ENCODE data around the gene PEG3.

The PEG3 gene

DNA sequence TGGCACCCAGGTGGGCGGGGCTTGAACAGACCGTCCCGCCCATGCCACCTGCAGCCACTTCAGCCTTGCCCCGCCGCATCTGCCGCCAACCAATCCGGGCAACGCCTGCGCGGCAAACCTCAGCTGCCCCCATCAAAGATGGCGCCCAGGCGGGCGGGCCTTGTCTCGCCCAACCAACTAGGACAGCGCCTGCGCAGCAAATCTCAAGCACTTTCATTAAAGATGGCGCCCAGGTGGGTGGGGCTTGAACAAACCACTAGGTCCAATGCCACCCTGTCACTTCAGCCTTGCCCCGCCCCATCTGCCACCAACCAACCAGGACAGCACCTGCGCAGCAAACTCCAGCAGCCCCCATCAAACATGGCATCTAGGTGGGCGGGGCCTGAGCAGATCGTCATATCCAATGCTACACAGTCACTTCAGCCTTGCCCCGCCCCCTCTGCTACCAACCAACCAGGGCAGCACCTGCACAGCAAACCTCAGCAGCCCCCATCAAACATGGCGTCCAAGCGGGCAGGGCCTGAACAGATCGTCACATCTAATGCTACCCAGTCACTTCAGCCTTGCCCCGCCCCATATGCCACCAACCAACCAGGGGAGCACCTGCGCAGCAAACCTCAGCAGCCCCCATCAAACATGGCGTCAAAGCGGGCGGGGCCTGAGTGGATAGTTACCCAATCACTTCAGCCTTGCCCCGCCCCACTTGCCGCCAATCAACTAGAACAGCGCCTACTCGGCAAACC, 1.4 kb downstream of the PEG3 start:
- no peak for DNase-seq

- no peak for DNase-seq
Measured at GRCh38 chr19:56838024-56838908, 2.3 kb downstream of the PEG3 start.

- DNase-seq = no peak
Measured at GRCh38 chr19:56837492-56838023, 3.0 kb downstream of the PEG3 start.

- no peak for DNase-seq
Measured at GRCh38 chr19:56837004-56837403, 3.5 kb downstream of the PEG3 start.

- no peak for DNase-seq
Measured at GRCh38 chr19:56836059-56836458, 4.5 kb downstream of the PEG3 start.

DNA sequence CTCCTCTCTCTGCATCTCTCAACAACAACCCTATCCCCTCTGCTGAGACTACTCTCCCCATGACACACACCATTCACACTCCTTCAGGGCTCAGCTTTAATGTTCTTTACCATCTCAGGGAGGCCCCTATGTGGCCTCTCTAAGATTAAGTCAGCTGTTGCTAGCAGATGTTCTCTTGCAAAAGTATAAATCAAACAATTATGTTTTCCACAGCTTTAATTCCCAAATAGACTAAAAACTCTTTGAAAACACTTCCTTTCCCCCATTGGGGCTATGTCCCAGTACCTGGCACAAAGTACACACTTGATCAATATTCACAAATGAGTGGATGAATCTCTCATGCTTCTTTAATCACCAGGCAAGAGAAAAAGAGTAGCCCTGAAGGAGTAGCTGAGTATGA, 5.1 kb downstream of the PEG3 start:
- no peak for DNase-seq

GRCh38 chr19:56834564-56835375, 5.8 kb downstream of the PEG3 start:
- DNase-seq = no peak

GRCh38 chr19:56832352-56832928, 8.1 kb downstream of the PEG3 start:
- no peak for DNase-seq

DNA sequence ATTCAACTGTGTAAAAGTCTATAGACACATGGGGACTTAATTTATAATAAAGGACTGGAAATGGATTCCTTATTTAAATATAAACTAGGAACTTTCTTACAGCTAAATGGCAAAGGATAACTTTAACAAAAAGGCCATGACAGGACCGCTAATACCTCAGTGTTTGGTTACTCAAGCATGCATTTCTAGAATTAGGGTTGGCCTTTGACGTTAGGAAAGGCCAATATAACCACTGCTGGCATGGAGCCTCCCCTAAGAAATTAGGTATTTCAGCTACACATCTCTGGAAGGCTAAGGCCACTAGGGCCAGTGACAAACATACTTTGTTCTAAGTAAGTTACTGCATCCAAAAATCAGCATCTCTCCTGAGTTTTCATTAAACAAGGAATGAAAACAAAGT, 9.3 kb downstream of the PEG3 start:
- no peak for DNase-seq

DNA sequence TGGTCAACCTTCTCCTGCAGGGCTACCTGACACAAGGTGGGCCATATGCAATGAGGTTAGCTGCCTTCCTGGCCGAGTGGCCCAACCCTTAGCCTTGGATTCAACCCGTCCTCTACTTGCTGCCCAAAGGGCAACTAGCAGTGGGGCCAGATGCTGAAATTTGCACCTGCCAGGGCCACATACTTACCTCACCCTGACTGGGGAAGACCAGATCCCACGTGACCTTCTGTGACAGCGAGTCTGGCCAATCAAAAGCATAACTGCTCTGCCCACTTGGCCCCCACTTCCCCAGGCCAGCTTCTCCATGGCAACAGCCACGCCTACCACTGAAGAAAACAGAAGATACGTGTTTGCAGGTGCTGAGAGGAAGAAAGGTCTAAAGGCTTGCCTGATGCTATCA, 10.9 kb downstream of the PEG3 start:
- DNase-seq = no peak

- DNase-seq = no peak
Measured at GRCh38 chr19:56827708-56828107, 12.8 kb downstream of the PEG3 start.

DNA sequence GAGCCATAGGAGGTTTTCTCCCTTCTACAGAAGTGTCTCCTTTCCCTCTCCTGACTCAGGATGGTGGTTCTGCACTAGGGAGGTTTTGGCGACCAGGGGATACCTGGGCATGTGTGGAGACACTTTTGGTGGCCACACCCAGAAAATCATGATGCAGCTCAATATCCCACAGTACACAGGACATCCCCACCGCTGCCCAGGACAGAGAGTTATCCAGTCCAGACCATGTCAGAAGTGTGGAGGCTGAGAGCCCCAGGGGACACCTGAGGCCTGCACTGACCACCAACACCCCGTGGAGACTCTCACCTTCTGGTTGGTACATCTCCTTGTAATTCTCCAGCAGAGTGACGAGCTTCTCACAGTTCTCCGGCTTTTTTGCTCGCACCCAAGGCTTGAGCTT, 16.6 kb downstream of the PEG3 start:
- no peak for DNase-seq

DNA sequence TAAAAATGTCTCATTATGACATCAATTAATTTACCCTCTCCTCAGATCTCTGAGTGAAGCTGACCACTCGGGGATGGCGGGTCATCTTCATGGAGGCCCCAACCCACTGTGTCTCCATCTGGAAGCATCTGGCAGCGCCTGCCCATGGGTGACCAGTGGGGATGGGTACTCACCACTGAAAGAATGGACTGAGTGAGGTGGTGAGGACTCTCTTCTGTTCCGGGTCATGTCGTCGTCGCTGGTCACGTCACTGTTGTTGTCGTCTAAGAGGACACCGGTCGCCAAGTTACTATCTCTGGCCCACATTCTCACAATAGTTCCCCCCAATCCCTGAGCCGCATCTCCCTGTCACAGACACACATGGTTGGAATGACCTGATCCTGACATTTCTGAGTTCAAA, 17.1 kb downstream of the PEG3 start:
- DNase-seq = no peak

DNA sequence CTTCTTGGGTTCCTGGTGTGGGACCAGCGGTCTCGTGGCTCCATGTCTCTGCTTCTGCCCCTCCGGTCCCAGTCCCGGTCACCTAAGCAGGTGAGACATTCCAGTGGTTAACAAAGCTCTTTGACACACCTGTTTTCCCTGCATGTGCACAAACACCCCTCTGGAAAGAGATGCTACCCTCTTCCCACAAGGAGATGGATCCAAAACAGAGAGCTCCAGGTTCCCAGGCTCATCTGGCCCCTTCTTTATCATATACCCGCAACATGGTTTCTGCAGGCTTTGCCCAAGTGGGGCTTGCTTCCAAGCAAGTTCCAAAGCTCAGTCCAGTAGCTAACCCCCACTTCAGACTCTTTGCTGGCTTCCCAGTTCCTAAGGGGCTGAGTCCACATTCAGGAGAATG, 17.8 kb downstream of the PEG3 start:
- no peak for DNase-seq

GRCh38 chr19:56821675-56822074, 18.9 kb downstream of the PEG3 start:
- no peak for DNase-seq

DNA sequence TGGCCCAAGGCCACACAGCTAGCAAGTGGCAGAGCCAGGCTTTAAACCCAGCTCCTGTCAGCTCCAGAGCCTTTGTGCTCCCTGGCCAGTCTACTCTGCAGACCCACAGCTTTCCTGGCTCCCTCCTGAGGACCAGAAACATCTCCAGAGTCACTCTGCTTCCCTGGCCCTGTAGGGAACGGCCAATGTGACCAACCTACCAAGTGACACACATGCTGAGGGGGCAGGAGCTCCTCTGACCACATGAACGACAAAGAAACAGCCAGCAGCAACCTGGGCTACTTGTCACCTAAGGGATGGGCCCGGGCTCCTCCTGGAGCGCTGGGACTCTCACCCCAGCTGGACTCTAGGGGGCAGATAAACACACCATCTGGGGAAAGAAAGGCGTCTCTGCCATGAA, 19.3 kb downstream of the PEG3 start:
- no peak for DNase-seq

DNA sequence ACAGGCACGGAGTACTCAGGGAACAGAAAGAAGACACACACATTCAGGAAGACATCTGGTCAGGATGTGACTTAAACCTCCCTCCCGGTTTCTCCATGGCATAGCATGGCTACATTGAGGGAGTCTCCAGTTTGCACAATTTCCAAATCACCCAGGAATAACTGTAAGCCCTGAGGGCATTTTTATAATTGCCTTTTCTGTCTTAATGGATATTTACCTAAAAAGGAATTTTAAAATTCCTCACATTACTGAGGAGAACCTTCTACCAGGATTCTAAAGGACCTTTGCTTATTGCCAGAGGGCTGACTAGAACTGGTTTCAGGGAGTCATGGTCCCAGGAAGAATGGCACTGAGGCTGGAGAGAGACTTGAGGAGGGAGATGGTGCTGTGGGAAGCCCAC, 21.4 kb downstream of the PEG3 start:
- no peak for DNase-seq

- no peak for DNase-seq
Measured at GRCh38 chr19:56814656-56815055, 25.9 kb downstream of the PEG3 start.

DNA sequence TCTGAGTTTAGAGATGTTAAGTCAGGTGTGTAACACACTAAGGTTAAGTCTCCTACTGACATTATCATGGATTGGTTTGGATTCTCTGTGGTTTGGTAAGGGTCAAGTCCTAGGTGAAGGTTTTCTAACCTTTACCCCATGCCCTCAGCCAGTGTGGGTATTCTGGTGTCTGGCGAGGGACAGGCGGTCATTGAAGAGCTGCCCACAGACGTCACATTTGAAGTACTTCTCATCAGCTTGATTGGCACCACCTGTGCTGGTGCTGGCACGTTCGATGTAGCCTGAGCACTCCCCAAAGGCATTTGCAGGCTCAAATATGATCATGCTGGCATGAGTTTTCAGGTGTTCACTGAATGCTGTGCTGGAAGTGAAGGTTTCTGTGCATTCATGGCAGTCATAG, 27.0 kb downstream of the PEG3 start:
- DNase-seq = no peak

GRCh38 chr19:56811480-56811879, 29.0 kb downstream of the PEG3 start:
- DNase-seq = no peak

- no peak for DNase-seq
Measured at GRCh38 chr19:56810260-56810659, 30.3 kb downstream of the PEG3 start.

- DNase-seq = no peak
Measured at GRCh38 chr19:56808717-56809392, 31.7 kb downstream of the PEG3 start.

Data from SIG-M5 (cell line).